Pancreas (tissue), 10 donors: Measurements from ENCODE around the gene DRGX. TPM values are rescaled to one million over a fixed set of nuclear protein-coding genes. Genes with fewer than 3 reads are reported as not detected.

Source experiments
- ATAC-seq, 4 donors: fragments of 200-7000 bp; cut with Tn5 transposase; one replicate each; pipeline versions ENCODE4 v1.8.0 to v1.9.1; 2020; ENCODE audit warnings: mild to moderate bottlenecking in 4 of 4, moderate library complexity in 4 of 4
- DNase-seq, 6 donors: peaks; one replicate each; pipeline ENCODE4 v3.0.0-alpha.2; 2020
- FAIRE-seq: peaks from 2 replicates; lab custom pipeline; 2012; peaks lifted over from hg19 to GRCh38; lab: Jason Lieb, UNC
- H3K27ac ChIP-seq, 4 donors: fragments of 200-600 bp; sonication (generic); 1 replicate in 3 of 4; 2 replicates in 1 of 4; pipeline versions ENCODE4 v1.5.0 to v1.8.0; 2020
- H3K27me3 ChIP-seq, 4 donors: fragments of 200-600 bp; one replicate each; pipeline ENCODE4 v1.8.0; 2021
- H3K36me3 ChIP-seq, 3 donors: fragments of 200-600 bp; sonication (generic) in 1 of 3; one replicate each; pipeline versions ENCODE4 v1.5.0 to v1.8.0; 2020 to 2021
- H3K4me1 ChIP-seq, 3 donors: fragments of 200-600 bp; one replicate each; pipeline ENCODE4 v1.8.0; 2021
- H3K4me3 ChIP-seq, 4 donors: fragments of 200-600 bp; sonication (generic) in 2 of 4; one replicate each; pipeline versions ENCODE4 v1.5.0 to v1.8.0; 2020 to 2021
- H3K9me3 ChIP-seq, 4 donors: fragments of 200-600 bp; one replicate each; pipeline ENCODE4 v1.8.0; 2021
- WGBS, 2 donors: extraction: QIAGEN DNeasy Blood & Tissue Kit; methylation state at CpG; one replicate each; pipeline ENCODE4 v1.1.7; 2013; 5-methylcytosine and 5-hydroxymethylcytosine counted together
- intact Hi-C, 3 donors: fragments of 100-400 bp; cut with DNase I; formaldehyde crosslinking; loops; one replicate each; pipeline versions ENCODE4 v1.11.1 to v1.14.2; 2022
- polyA plus RNA-seq, 2 donors: library from polyadenylated mRNA; stranded (reverse); fragments of 200-250 nt; gene quantifications; one replicate each; pipeline ENCODE4 v1.2.3, GENCODE V29; 2013
- total RNA-seq, 6 donors: library from RNA; stranded (reverse); fragmentation: NEBNext Ultra II Directional in 4 of 6; extraction: Animal tissue kit (Norgen Biotek cat#: 25700) in 4 of 6; gene quantifications; one replicate each; pipeline versions ENCODE4 v1.2.1 to v1.2.4, GENCODE V29; 2021 to 2023
- TF ChIP-seq, protein P1 (sequence below), 4 donors: fragments of 200-600 bp; sonication (generic) in 3 of 4; IDR thresholded peaks; one replicate each; pipeline versions ENCODE4 v1.5.0 to v1.8.0; 2021; ENCODE audit warnings: antibody characterized with exemption in 4 of 4
- donor health status: healthy with polysubstance abuse.
- donor health status: DM: no; HTN: no; CAD: no; lungs with moderate emphysema.
- donor health status: DM: no; HTN: no; CAD: no.
- donor health status: control.
- donor health status: control.
- donor health status: Bipolar disorder and iron deficiency.
- donor health status: DM: yes; HTN: yes; CAD: no.
- donor health status: DM: no; HTN: no; CAD: no.
- donor health status: DM: no; HTN: no; CAD: no.
- donor health status: DM: yes; HTN: yes; CAD: no.

Gene DRGX
- total and polyA plus RNA-seq, 8 donors: not detected

DNA sequence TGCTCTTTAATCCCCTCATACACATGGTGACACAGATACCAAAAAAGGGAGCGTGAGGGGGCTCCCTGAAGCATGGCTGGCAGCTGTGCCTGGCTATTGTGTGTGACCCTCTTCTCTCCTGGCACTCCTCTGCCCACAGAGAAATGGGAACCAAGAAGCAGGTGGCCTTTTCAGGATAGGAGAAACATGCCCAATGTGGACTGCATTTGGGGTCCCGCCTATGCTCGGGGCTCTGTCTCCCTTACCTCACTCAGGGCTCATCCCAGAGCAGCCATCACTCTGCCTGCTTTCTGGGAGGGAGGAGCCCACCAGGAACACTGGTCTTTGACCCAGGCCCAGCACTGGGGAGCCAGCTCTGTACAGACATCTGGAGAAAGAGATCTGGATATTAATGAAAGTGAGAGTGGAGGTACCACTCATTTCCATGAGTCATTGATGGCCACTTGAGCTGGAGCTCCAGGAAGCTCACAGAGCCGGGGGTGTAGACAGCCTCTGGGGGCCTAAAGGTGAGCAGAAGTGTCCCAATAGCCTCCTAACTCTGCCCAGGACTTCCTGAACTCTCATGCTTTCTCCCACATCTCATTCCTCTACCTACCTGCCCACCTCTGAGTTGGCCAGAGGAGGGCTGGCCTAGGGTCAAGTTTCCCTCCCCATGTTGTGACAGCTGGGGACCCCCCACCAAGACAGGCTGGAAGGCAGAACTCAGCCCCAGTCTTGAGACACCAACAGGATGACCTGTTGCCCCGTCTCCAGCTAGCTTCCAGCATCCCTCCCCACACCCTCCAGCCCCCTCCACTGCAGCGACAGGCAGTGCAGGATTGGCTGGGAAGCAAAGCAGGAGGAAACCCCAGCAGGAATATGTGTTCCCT is 42.6 kb downstream of the DRGX start:
- no peak for ATAC-seq

DNA sequence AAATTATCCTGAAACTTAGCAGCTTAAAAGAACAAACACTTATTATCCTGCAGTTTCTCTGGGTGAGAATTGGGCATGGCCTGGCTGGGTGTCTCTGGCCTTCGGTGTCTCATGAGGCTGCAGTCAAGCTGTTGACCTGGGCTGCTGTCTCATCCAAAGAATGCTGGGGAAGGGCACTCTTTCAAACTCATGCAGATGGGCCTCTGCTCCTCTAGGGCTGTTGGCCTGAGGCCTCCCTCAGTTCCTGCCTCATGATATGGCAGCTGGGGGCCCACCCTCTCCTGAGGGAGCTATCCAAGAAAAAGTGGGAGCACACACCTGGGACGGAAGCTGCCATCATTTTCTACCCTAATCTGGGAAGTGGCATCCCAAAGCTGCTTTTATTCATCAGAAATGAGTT is 43.6 kb downstream of the DRGX start:
- TF ChIP-seq, protein P1, sequence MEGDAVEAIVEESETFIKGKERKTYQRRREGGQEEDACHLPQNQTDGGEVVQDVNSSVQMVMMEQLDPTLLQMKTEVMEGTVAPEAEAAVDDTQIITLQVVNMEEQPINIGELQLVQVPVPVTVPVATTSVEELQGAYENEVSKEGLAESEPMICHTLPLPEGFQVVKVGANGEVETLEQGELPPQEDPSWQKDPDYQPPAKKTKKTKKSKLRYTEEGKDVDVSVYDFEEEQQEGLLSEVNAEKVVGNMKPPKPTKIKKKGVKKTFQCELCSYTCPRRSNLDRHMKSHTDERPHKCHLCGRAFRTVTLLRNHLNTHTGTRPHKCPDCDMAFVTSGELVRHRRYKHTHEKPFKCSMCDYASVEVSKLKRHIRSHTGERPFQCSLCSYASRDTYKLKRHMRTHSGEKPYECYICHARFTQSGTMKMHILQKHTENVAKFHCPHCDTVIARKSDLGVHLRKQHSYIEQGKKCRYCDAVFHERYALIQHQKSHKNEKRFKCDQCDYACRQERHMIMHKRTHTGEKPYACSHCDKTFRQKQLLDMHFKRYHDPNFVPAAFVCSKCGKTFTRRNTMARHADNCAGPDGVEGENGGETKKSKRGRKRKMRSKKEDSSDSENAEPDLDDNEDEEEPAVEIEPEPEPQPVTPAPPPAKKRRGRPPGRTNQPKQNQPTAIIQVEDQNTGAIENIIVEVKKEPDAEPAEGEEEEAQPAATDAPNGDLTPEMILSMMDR (IDR thresholded peaks at IDR 0.05): no peak
- ATAC-seq (no peak), FAIRE-seq (no peak), DNase-seq (no peak)
- H3K4me1 ChIP-seq: no peaks in the 10 kb centered on the region
- H3K27me3 ChIP-seq: no peaks in the 10 kb centered on the region
- WGBS, 2 donors: 63 to 70% methylated on average over 2 of the region's 2 CpGs
- no peaks in the 10 kb centered on the region for H3K36me3 ChIP-seq
- no peaks in the 10 kb centered on the region for H3K9me3 ChIP-seq
- no peak overlapping the region for H3K27ac ChIP-seq
- intact Hi-C loops: no loop called here
- H3K4me3 ChIP-seq: no peak overlapping the region

More for the DNA sequence above, 42.6 kb downstream of the DRGX start:
- no peak for DNase-seq
- H3K9me3 ChIP-seq: no peaks in the 10 kb centered on the region
- TF ChIP-seq, protein P1 (IDR thresholded peaks at IDR 0.05): no peak
- WGBS, 2 donors: 65 to 66% methylated on average over 6 of the region's 6 CpGs
- no peak overlapping the region for H3K27ac ChIP-seq
- no peak for FAIRE-seq
- H3K4me1 ChIP-seq: no peaks in the 10 kb centered on the region
- no peak overlapping the region for H3K4me3 ChIP-seq
- H3K27me3 ChIP-seq: no peaks in the 10 kb centered on the region
- intact Hi-C loops: no loop called here
- H3K36me3 ChIP-seq: no peaks in the 10 kb centered on the region

DNA sequence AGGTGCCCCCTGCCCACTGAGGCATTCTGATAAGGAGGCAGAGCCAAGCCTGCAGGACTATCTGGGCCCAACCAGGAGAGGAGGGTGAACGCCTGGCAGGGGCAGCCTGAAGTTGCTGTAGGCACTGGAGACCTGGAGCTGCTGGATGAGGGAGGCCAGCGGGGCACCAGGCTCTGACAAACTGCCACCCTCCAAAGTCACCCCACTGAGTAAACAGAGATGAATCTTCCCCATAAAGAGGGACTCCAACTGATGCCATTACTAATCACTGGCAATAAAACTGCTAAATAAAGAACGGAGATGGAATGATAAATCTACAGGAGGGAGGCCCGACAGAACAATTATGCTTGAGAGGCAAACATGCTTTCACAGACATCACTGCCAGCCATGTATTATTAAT is 44.2 kb downstream of the DRGX start:
- no peak for DNase-seq
- intact Hi-C loops: no loop called here
- H3K27ac ChIP-seq: no peak overlapping the region
- no peaks in the 10 kb centered on the region for H3K4me1 ChIP-seq
- H3K4me3 ChIP-seq: no peak overlapping the region
- WGBS, 2 donors: 64 to 78% methylated on average over 4 of the region's 4 CpGs
- no peaks in the 10 kb centered on the region for H3K27me3 ChIP-seq
- no peaks in the 10 kb centered on the region for H3K36me3 ChIP-seq
- TF ChIP-seq, protein P1 (IDR thresholded peaks at IDR 0.05): no peak
- no peak for FAIRE-seq
- no peaks in the 10 kb centered on the region for H3K9me3 ChIP-seq
- ATAC-seq: no peak

DNA sequence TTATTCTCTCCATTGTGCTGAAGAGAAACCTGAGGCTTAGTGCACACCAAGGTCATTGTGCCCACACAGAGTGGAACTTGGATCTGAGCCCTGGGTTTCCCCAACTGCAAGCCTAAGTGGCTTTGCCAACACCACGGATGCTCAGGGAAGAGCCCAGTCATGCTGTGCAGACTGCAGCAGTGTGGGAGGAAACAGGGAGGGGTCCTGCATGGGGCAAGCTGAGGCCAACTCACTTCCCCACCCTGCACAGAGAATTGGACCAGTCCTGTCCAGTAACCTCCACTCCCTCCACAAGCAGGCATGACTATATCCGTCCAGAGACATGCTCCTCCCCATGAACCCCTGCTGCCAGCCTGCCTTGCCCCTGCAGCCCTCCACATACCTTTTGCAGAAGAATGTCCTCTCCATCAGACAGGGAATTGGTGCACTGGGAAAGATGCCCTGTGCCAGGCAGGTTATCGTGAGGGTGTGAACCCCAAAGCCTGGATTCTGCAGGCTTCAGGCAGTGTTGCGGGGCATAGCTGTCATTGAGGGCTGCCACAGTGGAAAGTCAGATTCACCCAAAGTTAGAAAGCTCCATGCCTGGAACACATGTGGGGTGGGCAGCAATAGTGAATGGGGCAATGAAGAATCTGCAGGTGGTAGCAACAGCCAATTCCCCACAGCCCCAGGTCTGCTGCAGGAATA is 44.9 kb downstream of the DRGX start:
- H3K4me3 ChIP-seq: no peak overlapping the region
- FAIRE-seq (no peak), DNase-seq (no peak), ATAC-seq (no peak)
- TF ChIP-seq, protein P1 (IDR thresholded peaks at IDR 0.05): no peak
- WGBS, 2 donors: 70% methylated on average over 4 of the region's 4 CpGs
- intact Hi-C loops: no loop called here
- H3K27ac ChIP-seq: no peak overlapping the region
- H3K36me3 ChIP-seq: no peaks in the 10 kb centered on the region
- H3K27me3 ChIP-seq: no peaks in the 10 kb centered on the region
- H3K9me3 ChIP-seq: no peaks in the 10 kb centered on the region
- no peaks in the 10 kb centered on the region for H3K4me1 ChIP-seq

DNA sequence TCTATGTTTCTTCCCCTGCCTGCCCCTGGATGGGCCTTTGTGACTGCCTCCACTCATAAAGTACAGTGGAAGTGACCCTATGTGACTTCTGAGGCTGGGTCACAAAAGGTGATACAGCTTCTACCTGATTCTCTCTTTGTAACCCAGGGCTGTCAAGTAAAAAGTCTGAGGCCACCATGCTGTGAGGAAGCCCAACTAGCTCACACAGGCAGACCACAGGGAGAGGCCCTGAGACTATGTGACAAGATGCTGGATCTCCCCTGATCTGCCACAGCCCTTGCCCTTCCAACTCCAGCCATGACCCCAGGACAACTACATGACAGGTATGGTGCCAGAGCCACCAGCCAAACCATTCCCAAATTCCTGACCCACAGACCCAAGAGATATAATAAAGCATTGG is 45.8 kb downstream of the DRGX start:
- Histone ChIP-seq H3K4me3 (no peak overlapping the region), H3K27ac (no peak overlapping the region), H3K27me3 (no peaks in the 10 kb centered on the region), H3K4me1 (no peaks in the 10 kb centered on the region), H3K36me3 (no peaks in the 10 kb centered on the region), H3K9me3 (no peaks in the 10 kb centered on the region)
- ATAC-seq: no peak
- DNase-seq: no peak
- intact Hi-C loops: no loop called here
- FAIRE-seq: no peak
- TF ChIP-seq, protein P1 (IDR thresholded peaks at IDR 0.05): no peak
